HepG2 (cell line): ENCODE data around the gene MTPN. TPM values are rescaled to one million over a fixed set of nuclear protein-coding genes. Genes with fewer than 3 reads are reported as not detected.

Experiments
- IRF2 ChIP-seq: IDR thresholded peaks from 2 replicates; pipeline ENCODE4 v1.6.1; 2018; ENCODE audit warnings: missing genetic modification reagents, missing compliant biosample characterization
- JUN ChIP-seq: sonication (generic); formaldehyde crosslinking; IDR thresholded peaks from 2 replicates; pipeline ENCODE4 v1.4.0; 2020; ENCODE audit warnings: mild to moderate bottlenecking, missing genetic modification reagents
- NFAT5 ChIP-seq: sonication (generic); formaldehyde crosslinking; IDR thresholded peaks from 2 replicates; pipeline ENCODE4 v1.4.0; 2020; ENCODE audit warnings: missing genetic modification reagents
- NR0B2 ChIP-seq: sonication (generic); formaldehyde crosslinking; IDR thresholded peaks from 2 replicates; pipeline ENCODE4 v1.4.0; 2020; ENCODE audit warnings: mild to moderate bottlenecking, missing genetic modification reagents
- SMAD3 ChIP-seq: sonication (generic); formaldehyde crosslinking; IDR thresholded peaks from 2 replicates; pipeline ENCODE4 v1.4.0; 2020; ENCODE audit warnings: missing genetic modification reagents
- SMC3 ChIP-seq: IDR thresholded peaks from 2 replicates; pipeline ENCODE4 v1.6.1; 2011; ENCODE audit warnings: low read length, improper control_type of control experiment
- TERF1 ChIP-seq: sonication (generic); formaldehyde crosslinking; IDR thresholded peaks from 2 replicates; pipeline ENCODE4 v1.8.0; 2022; ENCODE audit warnings: mild to moderate bottlenecking, missing genetic modification reagents, moderate library complexity
- TIGD3 ChIP-seq: sonication (generic); formaldehyde crosslinking; IDR thresholded peaks from 2 replicates; pipeline ENCODE4 v1.5.1; 2020; ENCODE audit warnings: mild to moderate bottlenecking, missing genetic modification reagents, borderline replicate concordance
- U2AF1 ChIP-seq: fragments of 200-400 bp; formaldehyde crosslinking; optimal IDR thresholded peaks from 2 replicates; pipeline ENCODE3; 2017; ENCODE audit warnings: mild to moderate bottlenecking, low read depth, low read length
- ZNF232 ChIP-seq: sonication (generic); formaldehyde crosslinking; IDR thresholded peaks from 2 replicates; pipeline ENCODE4 v1.4.0; 2020; ENCODE audit warnings: missing genetic modification reagents, borderline replicate concordance
- ZNF646 ChIP-seq: sonication (generic); formaldehyde crosslinking; IDR thresholded peaks from 2 replicates; pipeline ENCODE4 v1.9.0; 2021; ENCODE audit warnings: mild to moderate bottlenecking, missing genetic modification reagents
- ZNF772 ChIP-seq: sonication (generic); formaldehyde crosslinking; IDR thresholded peaks from 2 replicates; pipeline ENCODE4 v1.5.0; 2020; ENCODE audit warnings: mild to moderate bottlenecking, missing genetic modification reagents
- ZNF788 ChIP-seq: sonication (generic); formaldehyde crosslinking; IDR thresholded peaks from 2 replicates; pipeline ENCODE4 v1.5.0; 2020; ENCODE audit warnings: mild to moderate bottlenecking, missing genetic modification reagents, borderline replicate concordance
- polyA plus RNA-seq, 8 experiments: library from polyadenylated mRNA; depleted of rRNA in 3 of 8; stranded (reverse) in 7 of 8; unstranded in 1 of 8; fragments of >200 nt; fragmentation: Illumina TruSeq in 4 of 8; extraction: Trizol in 4 of 8; gene quantifications; 2 replicates each; pipeline versions ENCODE4 v1.2.1 to v1.2.3, GENCODE V29; 2011 to 2016; ENCODE audit warnings: low read depth in 4 of 8, missing spikeins in 1 of 8, mixed read lengths in 1 of 8; ENCODE audit not compliant: insufficient read depth in 1 of 8
- total RNA-seq, 5 experiments: library from RNA; depleted of rRNA; stranded (reverse); fragments of >200 nt; fragmentation: Illumina TruSeq; extraction: Trizol; gene quantifications; 2 replicates each; pipeline ENCODE4 v1.2.3, GENCODE V29; 2016; ENCODE audit warnings: low read depth in 1 of 5

MTPN gene
- total and polyA plus RNA-seq, 2 of the 13 experiments (the other 11 are each of a cell fraction or from before 2014, with no cell fraction given) = 31.1 to 71.7 TPM

GRCh38 chr7:135977007-135977741 is at the start of gene MTPN (continued):
- TF ChIP-seq TERF1 (CRISPR knock-in tag) (no peak), TIGD3 (CRISPR knock-in tag) (no peak), ZNF646 (CRISPR knock-in tag) (no peak), IRF2 (CRISPR knock-in tag) (peak; percentile 69), ZNF232 (CRISPR knock-in tag) (peak; percentile 30; the same call in 1 of the 2 replicates), U2AF1 (no peak), SMAD3 (CRISPR knock-in tag) (no peak), JUN (CRISPR knock-in tag) (no peak), SMC3 (no peak), ZNF788 (CRISPR knock-in tag) (peak; percentile 52), NFAT5 (CRISPR knock-in tag) (no peak), ZNF772 (peak; percentile 73; the same call in 1 of the 2 replicates), NR0B2 (CRISPR knock-in tag) (no peak)
